GM12878 (cell line): Measurements from ENCODE around the gene SHANK1. TPM values are rescaled to one million over a fixed set of nuclear protein-coding genes. Genes with fewer than 3 reads are reported as not detected.

Experiments
- ATAC-seq: fragments of 200-7000 bp; cut with Tn5 transposase; 3 replicates; pipeline ENCODE4 v1.9.1; 2020; ENCODE audit warnings: mild to moderate bottlenecking, moderate library complexity
- BruUV-seq: library from RNA; stranded (reverse); fragments of 400-500 nt; replicated peaks from 2 replicates; lab custom pipeline; 2021; lab: Mats Ljungman, UMichigan
- CTCF ChIA-PET: fragments of 300-600 bp; sonication (Branson Sonifier 250); formaldehyde crosslinking; extraction: SDS; loops from one replicate; lab custom pipeline; 2021; ENCODE audit warnings: inconsistent platforms; lab: Yijun Ruan, JAX
- POLR2A ChIA-PET: fragments of 350-600 bp; formaldehyde crosslinking; extraction: SDS; loops from one replicate; lab custom pipeline; 2021; ENCODE audit warnings: inconsistent platforms; lab: Charles Lee
- RAD21 ChIA-PET: fragments of 300-600 bp; sonication (Branson Sonifier 250); formaldehyde crosslinking; loops from one replicate; lab custom pipeline; 2023; ENCODE audit warnings: antibody characterized with exemption; ENCODE audit not compliant: unreplicated experiment; lab: Charles Lee
- SMC1A ChIA-PET: fragments of 300-600 bp; sonication (Branson Sonifier 250); formaldehyde crosslinking; loops from one replicate; lab custom pipeline; 2023; ENCODE audit not compliant: unreplicated experiment, uncharacterized antibody; lab: Charles Lee
- DNase-seq: peaks from one replicate; pipeline ENCODE4 v3.0.0-alpha.2; 2011; ENCODE audit warnings: low read depth, low spot score
- FAIRE-seq: peaks from 3 replicates; lab custom pipeline; 2011; peaks lifted over from hg19 to GRCh38; lab: Jason Lieb, UNC
- H2AFZ ChIP-seq: 2 replicates; pipeline ENCODE4 v1.6.0; 2011; ENCODE audit warnings: low read depth, low read length, control low read depth; ENCODE audit not compliant: control insufficient read depth
- H3K27ac ChIP-seq: 2 replicates; pipeline ENCODE4 v1.5.1; 2011; ENCODE audit warnings: control low read depth; ENCODE audit not compliant: control insufficient read depth, insufficient read depth
- H3K27me3 ChIP-seq, 2 experiments: replicated peaks in 1 of 2; 2 replicates each; pipeline versions ENCODE4 v1.6.0 to v1.6.1; 2011; ENCODE audit warnings: low read length in 1 of 2; ENCODE audit not compliant: control insufficient read depth in 2 of 2, insufficient read depth in 2 of 2
- H3K36me3 ChIP-seq, 2 experiments: 2 replicates each; pipeline ENCODE4 v1.5.1; 2011; ENCODE audit warnings: low read length in 1 of 2; ENCODE audit not compliant: control insufficient read depth in 2 of 2, insufficient read depth in 2 of 2
- H3K4me1 ChIP-seq: 2 replicates; pipeline ENCODE4 v1.6.1; 2011; ENCODE audit warnings: mild to moderate bottlenecking, low read length, moderate library complexity, mixed read lengths; ENCODE audit not compliant: control insufficient read depth, insufficient read depth
- H3K4me2 ChIP-seq: 2 replicates; pipeline ENCODE4 v1.6.0; 2011; ENCODE audit warnings: control low read depth; ENCODE audit not compliant: control insufficient read depth, insufficient read depth
- H3K4me3 ChIP-seq: fragments of 200-600 bp; sonication (generic); 2 replicates; pipeline ENCODE4 v1.5.1; 2016
- H3K79me2 ChIP-seq: 2 replicates; pipeline ENCODE4 v1.6.0; 2011; ENCODE audit warnings: low read length; ENCODE audit not compliant: control insufficient read depth, insufficient read depth
- H3K9ac ChIP-seq: 2 replicates; pipeline ENCODE4 v1.8.0; 2011; ENCODE audit warnings: low read length, control low read depth, mixed read lengths; ENCODE audit not compliant: control insufficient read depth, insufficient read depth
- H3K9me3 ChIP-seq: replicated peaks from 3 replicates; pipeline ENCODE4 v1.5.1; 2011; ENCODE audit warnings: mild to moderate bottlenecking, low read length; ENCODE audit not compliant: control insufficient read depth, insufficient read depth
- H4K20me1 ChIP-seq: 2 replicates; pipeline ENCODE4 v1.6.0; 2011; ENCODE audit not compliant: control insufficient read depth, insufficient read depth
- BHLHE40 ChIP-seq, 2 experiments: fragments of 450-650 bp in 1 of 2; IDR thresholded peaks; 2 replicates each; pipeline ENCODE4 v1.6.1; 2011 to 2017; ENCODE audit warnings: low read depth in 2 of 2, borderline replicate concordance in 1 of 2, improper control_type of control experiment in 1 of 2, low read length in 1 of 2, mild to moderate bottlenecking in 1 of 2
- KLF5 ChIP-seq: fragments of 450-650 bp; IDR thresholded peaks from 2 replicates; pipeline ENCODE4 v1.6.1; 2014; ENCODE audit warnings: mild to moderate bottlenecking; ENCODE audit not compliant: partially characterized antibody
- STAT3 ChIP-seq: IDR thresholded peaks from 2 replicates; pipeline ENCODE4 v1.6.1; 2011; ENCODE audit warnings: low read depth, low read length, improper control_type of control experiment
- ZBTB33 ChIP-seq: fragments of 450-650 bp; IDR thresholded peaks from 2 replicates; pipeline ENCODE4 v1.6.1; 2017; ENCODE audit warnings: mild to moderate bottlenecking
- WGBS: methylation state at CpG from one replicate; pipeline ENCODE4 v1.1.6; 2016; ENCODE audit warnings: low lambda C conversion rate; ENCODE audit not compliant: insufficient replicate concordance, insufficient coverage; ENCODE audit errors: missing lambda C conversion rate; 5-methylcytosine and 5-hydroxymethylcytosine counted together
- in situ Hi-C: fragments of 300-500 bp; cut with MboI; formaldehyde crosslinking; loops from 9 replicates; pipeline ENCODE4 v1.14.3; 2018; ENCODE audit warnings: mixed read lengths
- intact Hi-C: fragments of 100-400 bp; cut with micrococcal nuclease; formaldehyde crosslinking; loops from one replicate; pipeline ENCODE4 v1.14.2; 2022; ENCODE audit not compliant: unreplicated experiment
- polyA plus RNA-seq, 11 experiments: library from polyadenylated mRNA; depleted of rRNA in 4 of 11; unstranded in 6 of 11; stranded (reverse) in 5 of 11; fragments of >200 nt; fragmentation: Nextera tagmentation in 4 of 11; fragmentation: Illumina TruSeq in 1 of 11; extraction: Ambion mirVana in 4 of 11; extraction: Trizol in 1 of 11; gene quantifications; 1 replicate in 1 of 11; 2 replicates in 10 of 11; pipeline versions ENCODE4 v1.2.1 to v1.2.3, GENCODE V29; 2011 to 2016; ENCODE audit warnings: inconsistent platforms in 2 of 11, missing spikeins in 2 of 11, low read depth in 1 of 11
- total RNA-seq, 4 experiments: library from RNA; depleted of rRNA in 3 of 4; stranded (reverse); fragments of >200 nt in 3 of 4; fragmentation: Illumina TruSeq in 1 of 4; extraction: Trizol in 1 of 4; gene quantifications; 2 replicates each; pipeline versions ENCODE4 v1.2.1 to v1.2.3, GENCODE V29; 2013 to 2021

SHANK1 gene
- total and polyA plus RNA-seq, 10 of the 15 experiments (the other 5 are each of a cell fraction or from before 2014, with no cell fraction given) = not detected

GRCh38 chr19:50667759-50668231, 51.8 kb downstream of the SHANK1 start (continued):
- TF ChIP-seq ZBTB33 (no peak), STAT3 (no peak)
- TF ChIP-seq, all 136 proteins: peak for 0

DNA sequence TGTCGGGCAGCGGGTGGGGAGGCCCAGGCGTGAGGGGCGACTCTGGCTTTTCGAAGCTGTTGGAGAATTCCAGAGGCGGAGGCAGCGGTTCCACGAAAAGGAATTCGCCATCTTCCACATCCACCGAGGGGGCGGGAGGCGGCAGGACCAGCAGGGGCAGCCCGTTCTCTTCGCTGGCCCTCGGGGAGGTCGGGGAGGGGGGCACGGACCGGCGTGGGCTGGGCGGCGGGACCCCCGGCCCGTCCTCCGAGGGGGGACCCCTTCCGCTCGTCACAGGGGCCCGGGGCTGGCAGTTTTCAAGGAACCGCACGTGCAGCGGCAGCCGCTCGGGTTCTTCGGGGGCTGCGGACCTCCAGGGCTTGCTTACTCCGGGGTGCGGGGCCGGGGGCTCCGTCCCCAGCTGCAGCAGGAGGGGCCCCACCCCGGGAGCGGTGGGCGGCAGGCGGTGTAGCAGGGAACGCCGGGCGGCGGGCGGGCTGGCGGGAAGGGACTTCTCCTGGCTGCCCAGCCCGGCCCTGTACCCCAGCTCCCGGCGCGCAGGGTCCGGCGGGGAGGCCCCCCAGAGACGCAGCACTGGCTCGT, 52.3 kb downstream of the SHANK1 start:
- H3K27me3 ChIP-seq = no peaks in the 10 kb centered on the region; a peak in 1 of 4 replicates
- no peak overlapping the region for H3K27ac ChIP-seq
- FAIRE-seq = no peak
- H3K4me1 ChIP-seq = no peaks in the 10 kb centered on the region
- H3K79me2 ChIP-seq = no peaks in the 10 kb centered on the region
- 56% methylated on average over 11 of the region's 56 CpGs for WGBS
- no peaks in the 10 kb centered on the region; the same call in 2 of the 3 replicates for H3K9me3 ChIP-seq
- no peak for DNase-seq
- ATAC-seq = no peak
- no peak overlapping the region for H3K9ac ChIP-seq
- RAD21 ChIA-PET = interaction anchor here (0.6 kb wide), 1 partner anchor 76 kb away, joined by 3 read pairs; no protein-coding TSS in a partner anchor
- SMC1A ChIA-PET = no interaction called here
- no TSS peak for BruUV-seq
- CTCF ChIA-PET = interaction anchor here (1.6 kb wide), 1 partner anchor 255 kb away, joined by 3 read pairs; no protein-coding TSS in a partner anchor
- no peak overlapping the region for H3K4me3 ChIP-seq
- H3K36me3 ChIP-seq = no peaks in the 10 kb centered on the region
- POLR2A ChIA-PET = no interaction called here
- H4K20me1 ChIP-seq = no peaks in the 10 kb centered on the region
- intact Hi-C loops (no loop called here), in situ Hi-C loops (no loop called here)
- TF ChIP-seq BHLHE40 (IDR thresholded peaks at IDR 0.05; ENCODE audit: borderline replicate concordance in 1 of 2, low read depth in 2 of 2, low read length in 1 of 2) = 0 out of 4 replicates have a peak, but pooled peaks of 1 of the 2 experiments have one; percentile 6
- no peak for TF ChIP-seq KLF5
- no peak overlapping the region for H3K4me2 ChIP-seq
- H2AFZ ChIP-seq = no peak overlapping the region
